OCI-LY7 (cell line): ENCODE measurements around the gene SNX22. TPM values are rescaled to one million over a fixed set of nuclear protein-coding genes. Genes with fewer than 3 reads are reported as not detected.

Experiments
- BruUV-seq: library from RNA; stranded (reverse); fragments of 400-500 nt; replicated peaks from 2 replicates; lab custom pipeline; 2021; lab: Mats Ljungman, UMichigan
- CTCF ChIA-PET: fragments of 300-600 bp; sonication (Branson Sonifier 250); formaldehyde crosslinking; loops from one replicate; lab custom pipeline; 2022; ENCODE audit warnings: antibody characterized with exemption; ENCODE audit not compliant: unreplicated experiment; lab: Charles Lee
- POLR2A ChIA-PET: fragments of 300-600 bp; sonication (Branson Sonifier 250); formaldehyde crosslinking; loops from one replicate; lab custom pipeline; 2022; ENCODE audit warnings: antibody characterized with exemption; lab: Charles Lee
- DNase-seq: peaks from one replicate; pipeline ENCODE4 v3.0.0-alpha.2; 2015; ENCODE audit warnings: low spot score
- H2AFZ ChIP-seq: fragments of 200-600 bp; sonication (generic), shearing (Covaris generic); 2 replicates; pipeline ENCODE4 v1.6.1; 2014; ENCODE audit warnings: mild to moderate bottlenecking, antibody characterized with exemption, low read length, moderate library complexity
- H3K27ac ChIP-seq: fragments of 200-600 bp; sonication (generic); 2 replicates; pipeline ENCODE4 v1.5.1; 2014; ENCODE audit warnings: mixed run types, low read depth, mild to moderate bottlenecking, moderate library complexity, low read length, inconsistent platforms; ENCODE audit not compliant: poor library complexity, severe bottlenecking
- H3K36me3 ChIP-seq: fragments of 200-600 bp; sonication (generic); 2 replicates; pipeline ENCODE4 v1.6.1; 2014; ENCODE audit warnings: mild to moderate bottlenecking, antibody characterized with exemption, low read length, moderate library complexity, mixed read lengths; ENCODE audit not compliant: insufficient read depth
- H3K4me1 ChIP-seq: fragments of 200-600 bp; sonication (generic); 2 replicates; pipeline ENCODE4 v1.5.1; 2014; ENCODE audit warnings: mild to moderate bottlenecking, low read length; ENCODE audit not compliant: insufficient read depth, poor library complexity, severe bottlenecking
- H3K4me2 ChIP-seq: fragments of 200-600 bp; sonication (generic); 2 replicates; pipeline ENCODE4 v1.6.1; 2014; ENCODE audit warnings: mild to moderate bottlenecking, low read length
- H3K4me3 ChIP-seq: fragments of 200-600 bp; sonication (generic); 2 replicates; pipeline ENCODE4 v1.5.1; 2014; ENCODE audit warnings: mild to moderate bottlenecking, low read depth, low read length; ENCODE audit not compliant: poor library complexity, severe bottlenecking
- H3K79me2 ChIP-seq: fragments of 200-600 bp; sonication (generic); 2 replicates; pipeline ENCODE4 v1.6.1; 2016; ENCODE audit warnings: low read depth, mild to moderate bottlenecking, low read length, moderate library complexity, mixed read lengths; ENCODE audit not compliant: insufficient read depth
- H3K9me2 ChIP-seq: fragments of 200-600 bp; sonication (generic); 2 replicates; pipeline ENCODE4 v1.6.1; 2016; ENCODE audit warnings: mild to moderate bottlenecking, low read length, mixed read lengths; ENCODE audit not compliant: insufficient read depth
- H3K9me3 ChIP-seq: fragments of 200-600 bp; sonication (generic); 2 replicates; pipeline ENCODE4 v1.6.1; 2014; ENCODE audit warnings: mild to moderate bottlenecking, mixed run types, low read length, mixed read lengths
- H4K20me1 ChIP-seq: fragments of 200-600 bp; sonication (generic); 2 replicates; pipeline ENCODE4 v1.6.1; 2014; ENCODE audit warnings: mild to moderate bottlenecking, antibody characterized with exemption, low read length, moderate library complexity, mixed read lengths; ENCODE audit not compliant: insufficient read depth
- CTCF ChIP-seq: fragments of 200-600 bp; sonication (generic); conservative IDR thresholded peaks from 2 replicates; pipeline ENCODE4 v1.5.1; 2014; ENCODE audit warnings: mild to moderate bottlenecking, antibody characterized with exemption, low read length, moderate library complexity, mixed read lengths
- EZH2phosphoT487 ChIP-seq: fragments of 200-600 bp; sonication (generic); IDR thresholded peaks from 2 replicates; pipeline ENCODE4 v1.6.1; 2018; ENCODE audit warnings: low read depth, borderline replicate concordance, mild to moderate bottlenecking, mixed run types, antibody characterized with exemption, low read length, moderate library complexity, mixed read lengths
- intact Hi-C: fragments of 100-400 bp; cut with micrococcal nuclease; formaldehyde crosslinking; loops from one replicate; pipeline ENCODE4 v1.10.0; 2022; ENCODE audit not compliant: unreplicated experiment
- total RNA-seq, 2 experiments: library from RNA; depleted of rRNA in 1 of 2; stranded (reverse); fragments of >200 nt in 1 of 2; shearing (Covaris generic) in 1 of 2; gene quantifications; 2 replicates each; pipeline ENCODE4 v1.2.3, GENCODE V29; 2014 to 2022

Gene SNX22
- total RNA-seq, 2 experiments from 2014 or later: 65.7 to 68.8 TPM

- no peaks in the 10 kb centered on the region for H3K79me2 ChIP-seq
- H3K9me2 ChIP-seq: no peaks in the 10 kb centered on the region
- H3K27ac ChIP-seq: no peak overlapping the region
- no peak for DNase-seq
- no peaks in the 10 kb centered on the region for H3K9me3 ChIP-seq
- H2AFZ ChIP-seq: no peak overlapping the region
- ChIA-PET POLR2A (no interaction called here), CTCF (no interaction called here)
- BruUV-seq: no TSS peak
- peaks cover 75% of the 10 kb centered on the region for H3K36me3 ChIP-seq
- H3K4me1 ChIP-seq: no peaks in the 10 kb centered on the region
- intact Hi-C loops: no loop called here
- H3K4me3 ChIP-seq: no peak overlapping the region
- TF ChIP-seq EZH2phosphoT487 (no peak), CTCF (no peak)
- H3K4me2 ChIP-seq: no peak overlapping the region
- no peaks in the 10 kb centered on the region for H4K20me1 ChIP-seq
Observed at GRCh38 chr15:64136347-64136746, 15.2 kb upstream of the SNX22 start.

- no peaks in the 10 kb centered on the region for H3K9me3 ChIP-seq
- H3K9me2 ChIP-seq: no peaks in the 10 kb centered on the region
- no peak overlapping the region for H2AFZ ChIP-seq
- ChIA-PET CTCF (no interaction called here), POLR2A (interaction anchor here (0.7 to 1.1 kb wide), 2 partner anchors 13 to 1669 kb away, joined by 4 to 6 read pairs; no protein-coding TSS in a partner anchor)
- DNase-seq: peak; percentile 38
- H3K79me2 ChIP-seq: no peaks in the 10 kb centered on the region
- BruUV-seq: no TSS peak
- H3K27ac ChIP-seq: no peak overlapping the region
- no peak overlapping the region for H3K4me3 ChIP-seq
- H3K4me2 ChIP-seq: no peak overlapping the region
- peaks cover 73% of the 10 kb centered on the region for H3K36me3 ChIP-seq
- intact Hi-C loops: no loop called here
- TF ChIP-seq EZH2phosphoT487 (no peak), CTCF (peak; percentile 45; the same call in 1 of the 2 replicates)
- H3K4me1 ChIP-seq: no peaks in the 10 kb centered on the region
- no peaks in the 10 kb centered on the region for H4K20me1 ChIP-seq
Observed at GRCh38 chr15:64137226-64137833, 14.2 kb upstream of the SNX22 start.

DNA sequence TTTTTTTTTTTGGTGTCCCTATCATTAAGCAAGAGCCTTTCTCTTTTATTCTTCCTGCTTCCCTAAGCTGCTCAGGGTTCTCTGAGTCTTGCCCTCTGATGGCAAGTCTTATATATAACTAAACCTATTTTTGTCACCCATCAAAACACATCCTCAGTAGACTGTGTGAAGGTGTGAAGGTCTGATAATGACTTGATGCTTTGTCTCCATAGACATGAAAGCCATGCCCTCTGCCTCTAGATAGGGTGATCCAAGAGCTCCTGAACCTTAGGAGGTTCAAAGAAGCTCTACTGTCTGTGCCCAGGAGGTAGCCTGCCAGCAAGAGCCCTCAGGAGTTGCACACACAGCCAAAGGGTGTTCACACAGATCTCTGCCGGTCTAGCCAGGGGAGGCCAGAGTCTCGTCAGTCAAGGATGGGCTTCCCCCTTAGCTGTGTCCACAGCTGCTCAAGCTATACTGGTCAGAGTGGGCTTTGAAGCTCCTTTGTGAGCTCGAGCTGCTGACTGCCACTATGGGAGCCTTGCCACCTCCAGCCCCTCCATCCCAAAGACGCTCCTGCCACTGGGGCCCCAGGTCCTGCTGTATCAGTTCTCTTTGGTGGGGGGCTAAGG, 13.1 kb upstream of the SNX22 start:
- intact Hi-C loops: no loop called here
- no peak overlapping the region for H2AFZ ChIP-seq
- H3K27ac ChIP-seq: no peak overlapping the region
- H3K4me3 ChIP-seq: no peak overlapping the region
- no peaks in the 10 kb centered on the region for H3K79me2 ChIP-seq
- no peaks in the 10 kb centered on the region for H3K9me3 ChIP-seq
- BruUV-seq: no TSS peak
- H3K9me2 ChIP-seq: no peaks in the 10 kb centered on the region
- H3K4me2 ChIP-seq: no peak overlapping the region
- no peak for TF ChIP-seq EZH2phosphoT487
- TF ChIP-seq CTCF: no peak
- no peaks in the 10 kb centered on the region for H3K4me1 ChIP-seq
- ChIA-PET POLR2A (interaction anchor here (0.6 to 1.1 kb wide), 3 partner anchors 12 to 1668 kb away, joined by 3 to 6 read pairs (median 4); no protein-coding TSS in a partner anchor), CTCF (interaction anchor here (0.7 kb wide), 1 partner anchor 14 kb away, joined by 4 read pairs; no protein-coding TSS in a partner anchor)
- no peak for DNase-seq
- H3K36me3 ChIP-seq: peaks cover 73% of the 10 kb centered on the region
- no peaks in the 10 kb centered on the region for H4K20me1 ChIP-seq
